ENCODE data around the gene NBPF12.
"Not testable (repeated sequence)": the region's sequence is repeated elsewhere in the genome, so short reads cannot be mapped to it uniquely, and the experiment has no call there.

The NBPF12 gene

DNA sequence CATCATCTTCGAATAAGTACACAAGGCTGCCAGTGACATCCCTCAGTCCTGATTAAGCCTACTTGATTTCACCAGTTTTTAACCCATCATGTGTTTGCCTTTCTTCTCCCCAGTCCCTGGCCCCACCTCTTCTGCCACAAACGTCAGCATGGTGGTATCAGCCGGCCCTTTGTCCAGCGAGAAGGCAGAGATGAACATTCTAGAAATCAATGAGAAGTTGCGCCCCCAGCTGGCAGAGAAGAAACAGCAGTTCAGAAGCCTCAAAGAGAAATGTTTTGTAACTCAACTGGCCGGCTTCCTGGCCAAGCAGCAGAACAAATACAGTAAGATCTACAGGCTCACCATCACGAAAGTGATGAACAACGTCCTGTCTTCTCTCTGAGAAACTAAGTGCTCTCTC, 28.2 kb downstream of the NBPF12 start:
- H3K27ac ChIP-seq: not testable (repeated sequence)
- TF ChIP-seq, protein P1, sequence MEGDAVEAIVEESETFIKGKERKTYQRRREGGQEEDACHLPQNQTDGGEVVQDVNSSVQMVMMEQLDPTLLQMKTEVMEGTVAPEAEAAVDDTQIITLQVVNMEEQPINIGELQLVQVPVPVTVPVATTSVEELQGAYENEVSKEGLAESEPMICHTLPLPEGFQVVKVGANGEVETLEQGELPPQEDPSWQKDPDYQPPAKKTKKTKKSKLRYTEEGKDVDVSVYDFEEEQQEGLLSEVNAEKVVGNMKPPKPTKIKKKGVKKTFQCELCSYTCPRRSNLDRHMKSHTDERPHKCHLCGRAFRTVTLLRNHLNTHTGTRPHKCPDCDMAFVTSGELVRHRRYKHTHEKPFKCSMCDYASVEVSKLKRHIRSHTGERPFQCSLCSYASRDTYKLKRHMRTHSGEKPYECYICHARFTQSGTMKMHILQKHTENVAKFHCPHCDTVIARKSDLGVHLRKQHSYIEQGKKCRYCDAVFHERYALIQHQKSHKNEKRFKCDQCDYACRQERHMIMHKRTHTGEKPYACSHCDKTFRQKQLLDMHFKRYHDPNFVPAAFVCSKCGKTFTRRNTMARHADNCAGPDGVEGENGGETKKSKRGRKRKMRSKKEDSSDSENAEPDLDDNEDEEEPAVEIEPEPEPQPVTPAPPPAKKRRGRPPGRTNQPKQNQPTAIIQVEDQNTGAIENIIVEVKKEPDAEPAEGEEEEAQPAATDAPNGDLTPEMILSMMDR (IDR thresholded peaks at IDR 0.05): peak; percentile 66

DNA sequence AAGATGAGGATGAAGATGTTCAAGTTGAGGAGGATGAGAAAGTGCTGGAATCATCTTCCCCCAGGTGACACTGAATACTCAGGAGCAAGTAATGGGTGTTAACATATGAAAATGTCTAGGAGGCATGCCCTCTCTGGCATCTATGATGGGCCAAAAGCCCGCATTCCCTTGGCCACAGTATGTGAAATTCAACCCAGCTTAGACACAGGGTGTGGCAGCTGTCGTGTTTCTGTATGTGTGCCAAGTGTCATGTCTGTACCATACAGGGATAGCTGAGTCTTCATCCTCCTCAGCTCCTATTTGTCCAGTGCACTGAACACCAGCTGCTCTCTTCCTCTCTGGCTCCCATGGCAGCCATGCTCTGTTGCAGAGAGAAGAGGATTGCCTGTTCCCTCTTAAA, 32.5 kb downstream of the NBPF12 start:
- H3K27ac ChIP-seq: not testable (repeated sequence)

DNA sequence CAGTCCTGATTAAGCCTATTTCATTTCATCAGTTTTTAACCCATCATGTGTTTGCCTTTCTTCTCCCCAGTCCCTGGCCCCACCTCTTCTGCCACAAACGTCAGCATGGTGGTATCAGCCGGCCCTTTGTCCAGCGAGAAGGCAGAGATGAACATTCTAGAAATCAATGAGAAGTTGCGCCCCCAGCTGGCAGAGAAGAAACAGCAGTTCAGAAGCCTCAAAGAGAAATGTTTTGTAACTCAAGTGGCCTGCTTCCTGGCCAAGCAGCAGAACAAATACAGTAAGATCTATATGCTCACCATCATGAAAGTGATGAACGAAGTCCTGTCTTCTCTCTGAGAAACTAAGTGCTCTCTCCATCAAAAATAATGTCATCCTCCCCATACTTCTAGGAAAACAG, 34.6 kb downstream of the NBPF12 start:
- TF ChIP-seq, protein P1 (IDR thresholded peaks at IDR 0.05): peak; percentile 59
- H3K27ac ChIP-seq: not testable (repeated sequence)

DNA sequence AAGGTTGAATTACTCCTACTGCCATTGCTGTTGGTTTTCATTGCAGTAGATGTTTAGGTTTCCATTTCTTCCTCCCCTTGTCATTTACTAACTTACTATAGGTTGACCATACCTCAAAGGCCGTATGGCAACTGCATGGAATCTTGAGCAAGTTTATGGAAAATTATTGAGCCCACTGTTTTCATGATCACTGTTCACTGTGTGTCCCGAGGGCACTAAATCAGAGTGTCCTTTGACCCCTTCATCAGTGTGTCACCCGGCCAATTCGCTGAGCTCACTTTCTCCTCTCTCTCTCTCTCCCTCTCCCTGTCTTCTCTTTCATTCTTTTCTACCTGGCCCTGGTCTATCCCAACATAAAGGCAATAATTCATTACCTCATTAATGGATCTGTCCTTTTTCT, 47.7 kb downstream of the NBPF12 start:
- not testable (repeated sequence) for H3K27ac ChIP-seq

DNA sequence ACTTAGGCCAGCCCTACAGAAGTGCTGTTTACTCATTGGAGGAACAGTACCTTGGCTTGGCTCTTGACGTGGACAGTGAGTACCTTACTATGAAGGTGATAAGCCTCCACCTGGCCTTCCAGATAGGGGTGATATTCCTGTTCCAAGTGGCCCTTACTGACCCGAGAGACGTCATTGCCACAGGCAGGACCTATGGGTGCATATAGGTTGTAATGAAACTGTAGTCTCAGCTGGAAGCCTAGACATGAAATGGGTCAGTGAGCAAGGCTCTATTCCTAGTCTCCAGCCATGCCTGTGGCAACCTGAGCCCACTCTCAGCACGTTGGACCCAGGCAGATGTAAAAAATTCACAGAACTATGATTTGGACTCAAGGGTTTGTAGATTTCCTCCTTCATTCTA, 48.3 kb downstream of the NBPF12 start:
- H3K27ac ChIP-seq: not testable (repeated sequence)

DNA sequence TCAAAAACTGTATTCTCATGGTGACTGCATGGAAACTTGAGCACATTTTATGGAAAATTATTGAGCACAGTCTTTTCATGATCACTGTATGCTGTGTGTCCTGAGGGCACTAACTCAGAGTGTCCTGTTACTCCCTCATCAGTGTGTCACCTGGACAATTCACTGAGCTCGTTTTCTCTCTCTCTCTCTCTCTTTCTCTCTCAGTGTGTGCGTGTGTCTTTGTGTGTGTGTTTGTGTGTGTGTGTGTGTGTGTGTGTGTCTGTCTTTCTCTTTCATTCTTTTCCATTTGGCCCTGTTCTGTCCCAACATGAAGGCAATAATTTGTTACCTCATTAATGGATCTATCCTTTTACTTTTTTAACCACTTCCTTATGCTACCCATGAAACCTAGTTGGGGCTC, 49.4 kb downstream of the NBPF12 start:
- not testable (repeated sequence) for H3K27ac ChIP-seq

DNA sequence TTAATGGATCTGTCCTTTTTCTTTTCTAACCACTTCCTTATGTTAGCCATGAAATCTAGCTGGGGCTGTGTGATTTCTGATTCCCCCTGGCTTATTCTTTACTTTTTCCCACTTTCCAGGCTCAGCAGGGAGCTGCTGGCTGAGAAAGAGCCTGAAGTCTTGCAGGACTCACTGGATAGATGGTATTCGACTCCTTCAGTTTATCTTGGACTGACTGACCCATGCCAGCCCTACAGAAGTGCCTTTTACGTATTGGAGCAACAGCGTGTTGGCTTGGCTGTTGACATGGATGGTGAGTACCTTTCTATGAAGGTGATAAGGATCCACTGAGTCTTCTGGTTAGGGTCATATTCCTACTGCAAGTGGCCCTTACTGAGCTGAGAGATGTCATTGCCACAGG, 51.3 kb downstream of the NBPF12 start:
- H3K27ac ChIP-seq: not testable (repeated sequence)

DNA sequence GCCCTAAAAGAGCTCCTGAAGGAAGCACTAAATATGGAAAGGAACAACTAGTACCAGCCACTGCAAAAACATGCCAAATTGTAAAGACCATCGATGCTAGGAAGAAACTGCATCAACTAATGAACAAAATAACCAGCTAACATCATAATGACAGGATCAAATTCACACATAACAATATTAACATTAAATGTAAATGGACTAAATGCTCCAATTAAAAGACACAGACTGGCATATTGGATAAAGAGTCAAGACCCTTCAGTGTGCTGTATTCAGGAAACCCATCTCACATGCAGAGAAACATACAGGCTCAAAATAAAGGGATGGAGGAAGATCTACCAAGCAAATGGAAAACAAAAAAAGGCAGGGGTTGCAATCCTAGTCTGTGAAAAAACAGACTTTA, 70.4 kb downstream of the NBPF12 start:
- not testable (repeated sequence) for H3K27ac ChIP-seq

DNA sequence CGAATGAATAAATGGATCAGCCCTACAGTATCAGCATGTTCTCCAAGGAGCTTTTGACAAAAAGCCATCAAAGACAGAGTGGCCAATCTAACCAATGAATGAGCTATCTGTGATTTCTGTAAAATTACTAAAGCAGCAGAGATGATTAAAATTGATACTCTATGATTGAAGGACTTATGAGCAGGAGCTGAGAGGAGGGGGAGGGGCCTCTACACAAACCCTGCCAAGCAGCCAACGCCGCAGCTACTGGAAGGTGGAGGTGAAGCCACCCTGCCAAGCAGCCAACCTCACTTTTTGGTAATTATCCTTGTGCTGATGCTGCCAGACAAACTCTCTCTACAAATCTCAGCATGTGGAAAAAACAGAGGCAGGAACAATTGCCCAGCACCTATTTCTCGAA, 88.9 kb downstream of the NBPF12 start:
- not testable (repeated sequence) for H3K27ac ChIP-seq

DNA sequence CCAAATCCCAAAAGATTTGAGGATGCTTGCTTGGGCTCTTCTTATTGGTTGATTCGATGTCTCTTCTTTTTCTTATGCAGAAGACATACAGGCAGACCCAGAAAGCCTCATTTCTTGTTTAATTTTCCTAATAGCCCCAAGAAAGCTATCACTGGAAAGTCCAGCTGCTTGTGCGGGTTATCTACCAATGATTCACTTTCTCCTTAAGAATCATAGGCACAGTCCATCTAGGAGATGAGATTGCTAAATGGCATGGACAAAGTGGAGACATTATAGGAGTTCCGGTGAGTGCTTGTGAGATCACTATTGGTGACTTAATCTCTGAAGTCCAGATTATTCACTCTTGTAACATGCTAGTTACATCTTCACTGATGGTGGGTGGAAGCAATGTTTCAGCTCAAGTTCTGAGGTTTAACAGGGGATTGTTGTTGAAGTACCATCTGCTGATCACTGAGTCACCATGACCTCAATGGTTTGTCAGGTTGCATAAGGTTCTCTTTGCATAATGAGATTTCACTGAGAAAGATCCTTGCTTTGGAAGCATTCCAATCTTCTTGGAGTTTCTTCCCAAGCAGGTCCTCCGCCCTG, 92.0 kb downstream of the NBPF12 start:
- not testable (repeated sequence) for H3K27ac ChIP-seq

DNA sequence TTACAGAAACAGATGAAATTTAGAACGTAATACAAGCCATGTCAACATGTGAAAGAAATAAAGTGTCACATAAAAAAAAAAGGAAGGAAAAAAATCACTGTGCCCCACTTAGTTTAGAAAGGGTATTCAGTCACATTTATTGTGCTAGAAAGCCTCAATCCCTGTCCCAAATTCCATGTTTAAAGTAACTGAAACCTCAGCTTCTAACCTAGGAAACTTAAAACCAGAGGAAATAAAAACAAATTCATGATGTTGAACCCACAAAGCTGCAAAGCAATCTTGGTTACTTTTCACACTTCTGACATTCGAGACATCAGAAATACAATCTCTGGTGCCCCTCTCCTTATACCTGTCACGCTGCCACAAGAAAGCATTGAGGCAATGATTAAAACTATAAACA, 101.8 kb downstream of the NBPF12 start:
- TF ChIP-seq, protein P1 (IDR thresholded peaks at IDR 0.05): no peak
- no peak for TF ChIP-seq ZFX (IDR thresholded peaks at IDR 0.05; ENCODE audit: borderline replicate concordance)
- H3K27ac ChIP-seq: no peak overlapping the region

DNA sequence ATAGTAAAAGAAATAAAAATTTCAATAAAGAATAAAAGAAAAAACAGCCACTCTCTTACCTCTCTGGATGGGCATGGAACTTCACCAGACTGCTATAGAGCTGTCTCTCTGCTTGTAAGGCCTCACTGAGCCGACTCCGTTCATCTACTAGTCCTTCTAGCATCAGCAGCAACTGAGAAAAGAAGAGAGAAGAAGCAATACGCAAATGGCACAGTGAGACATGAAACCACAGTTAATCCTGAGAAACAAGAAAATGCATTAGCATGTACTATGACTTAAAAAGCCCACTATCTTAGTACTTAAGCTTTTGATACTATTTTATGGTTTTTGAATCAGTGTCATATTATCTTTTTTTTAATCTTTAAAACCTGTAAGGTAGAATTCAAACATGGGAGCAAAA, 104.8 kb downstream of the NBPF12 start:
- not testable (repeated sequence) for H3K27ac ChIP-seq

DNA sequence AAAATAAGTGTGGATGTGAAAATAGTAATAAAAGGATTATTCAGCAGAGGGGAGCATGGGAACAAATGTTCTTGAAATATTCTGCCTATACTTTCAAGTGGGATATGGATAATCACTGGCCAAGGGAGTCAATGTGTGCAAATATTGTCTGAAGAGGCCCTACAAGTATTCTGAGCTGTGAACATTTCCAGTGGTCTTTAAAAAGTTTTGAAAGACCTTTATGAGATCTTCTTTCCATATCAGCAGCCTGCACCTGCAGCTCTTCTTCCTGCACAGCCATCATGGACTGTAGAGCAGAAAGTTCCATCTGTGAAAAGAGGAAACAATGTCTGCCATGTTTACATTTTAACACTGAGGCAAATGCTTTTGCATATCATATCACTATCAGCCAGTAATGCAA, 106.4 kb downstream of the NBPF12 start:
- not testable (repeated sequence) for H3K27ac ChIP-seq

Data from 22Rv1 (cell line).